Stimulated activated CD4-positive, alpha-beta T cell treated with anti-CD3 and anti-CD28 coated beads, Interleukin-12 subunit alpha, Interleukin-12 subunit beta, amount 100 ng/mL, for 4 hours (primary cell): ENCODE results near the gene GRID2.
"Not testable (repeated sequence)": the region's sequence is repeated elsewhere in the genome, so short reads cannot be mapped to it uniquely, and the experiment has no call there.

ENCODE experiments used
- DNase-seq: peaks from one replicate; pipeline ENCODE4 v3.0.0-alpha.2; 2020

Gene GRID2

GRCh38 chr4:92444143-92444843, 140.5 kb downstream of the GRID2 start:
- not testable (repeated sequence) for DNase-seq

- no peak for DNase-seq
Observed at GRCh38 chr4:92445127-92445526, 141.4 kb downstream of the GRID2 start.

- no peak for DNase-seq
Observed at GRCh38 chr4:92447255-92447905, 143.6 kb downstream of the GRID2 start.

- not testable (repeated sequence) for DNase-seq
Observed at GRCh38 chr4:92448176-92448575, 144.4 kb downstream of the GRID2 start.

GRCh38 chr4:92450694-92451093, 146.9 kb downstream of the GRID2 start:
- no peak for DNase-seq

- DNase-seq: no peak
Observed at GRCh38 chr4:92451782-92452181, 148.0 kb downstream of the GRID2 start.

- not testable (repeated sequence) for DNase-seq
Observed at GRCh38 chr4:92452383-92452782, 148.6 kb downstream of the GRID2 start.

- no peak for DNase-seq
Observed at GRCh38 chr4:92455329-92455839, 151.6 kb downstream of the GRID2 start.

GRCh38 chr4:92455951-92456350, 152.2 kb downstream of the GRID2 start:
- no peak for DNase-seq

GRCh38 chr4:92461732-92462131, 158.0 kb downstream of the GRID2 start:
- no peak for DNase-seq

GRCh38 chr4:92477298-92477697, 173.5 kb downstream of the GRID2 start:
- DNase-seq: no peak

GRCh38 chr4:92483341-92483740, 179.6 kb downstream of the GRID2 start:
- no peak for DNase-seq

- no peak for DNase-seq
Observed at GRCh38 chr4:92488496-92488895, 184.7 kb downstream of the GRID2 start.

GRCh38 chr4:92497141-92497540, 193.4 kb downstream of the GRID2 start:
- DNase-seq: no peak

- DNase-seq: no peak
Observed at GRCh38 chr4:92501456-92501855, 197.7 kb downstream of the GRID2 start.

GRCh38 chr4:92506933-92507332, 203.2 kb downstream of the GRID2 start:
- no peak for DNase-seq

- DNase-seq: no peak
Observed at GRCh38 chr4:92514627-92515026, 210.9 kb downstream of the GRID2 start.

- DNase-seq: no peak
Observed at GRCh38 chr4:92516450-92516849, 212.7 kb downstream of the GRID2 start.

GRCh38 chr4:92519727-92520126, 216.0 kb downstream of the GRID2 start:
- DNase-seq: no peak

- no peak for DNase-seq
Observed at GRCh38 chr4:92520563-92520962, 216.8 kb downstream of the GRID2 start.

- DNase-seq: no peak
Observed at GRCh38 chr4:92521941-92522340, 218.2 kb downstream of the GRID2 start.

- DNase-seq: no peak
Observed at GRCh38 chr4:92522356-92522755, 218.6 kb downstream of the GRID2 start.

GRCh38 chr4:92524131-92524530, 220.4 kb downstream of the GRID2 start:
- DNase-seq: no peak

- no peak for DNase-seq
Observed at GRCh38 chr4:92528541-92528940, 224.8 kb downstream of the GRID2 start.

- DNase-seq: no peak
Observed at GRCh38 chr4:92529510-92529909, 225.7 kb downstream of the GRID2 start.
